Measurements from ENCODE around the gene TRUB1.

DNA sequence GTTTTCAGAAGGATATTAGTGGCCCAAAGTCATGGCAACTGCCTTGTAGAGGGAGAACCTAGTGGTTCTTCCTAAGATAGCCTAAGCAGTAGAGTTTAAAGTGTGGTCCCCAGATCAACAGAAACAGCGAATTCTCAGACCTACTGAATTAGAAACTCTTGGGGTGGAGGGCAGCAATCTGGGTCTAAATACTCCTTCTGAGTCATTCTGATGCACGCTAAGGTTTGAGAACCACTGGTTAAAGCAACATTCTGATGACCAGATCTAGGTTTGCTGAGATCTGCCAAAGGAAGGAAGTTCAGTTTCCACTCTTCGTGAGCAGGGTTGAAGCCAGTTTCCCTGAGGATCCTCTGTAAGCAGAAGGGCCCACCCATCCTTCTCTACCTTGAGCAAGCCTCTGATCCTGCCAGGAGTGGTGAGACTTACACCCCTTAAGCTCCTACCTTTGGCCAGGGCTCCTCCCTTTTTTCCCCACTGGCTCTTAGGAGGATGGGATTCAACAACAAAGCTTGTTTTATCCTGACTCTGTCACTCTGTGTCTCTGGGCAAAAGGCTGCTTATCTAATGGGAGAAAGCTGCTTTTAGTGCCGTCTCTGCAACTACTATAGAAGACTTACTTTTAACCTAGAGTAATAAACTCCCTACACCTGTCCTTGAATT lies 26.8 kb upstream of the TRUB1 start:
- TF ChIP-seq, protein P1, sequence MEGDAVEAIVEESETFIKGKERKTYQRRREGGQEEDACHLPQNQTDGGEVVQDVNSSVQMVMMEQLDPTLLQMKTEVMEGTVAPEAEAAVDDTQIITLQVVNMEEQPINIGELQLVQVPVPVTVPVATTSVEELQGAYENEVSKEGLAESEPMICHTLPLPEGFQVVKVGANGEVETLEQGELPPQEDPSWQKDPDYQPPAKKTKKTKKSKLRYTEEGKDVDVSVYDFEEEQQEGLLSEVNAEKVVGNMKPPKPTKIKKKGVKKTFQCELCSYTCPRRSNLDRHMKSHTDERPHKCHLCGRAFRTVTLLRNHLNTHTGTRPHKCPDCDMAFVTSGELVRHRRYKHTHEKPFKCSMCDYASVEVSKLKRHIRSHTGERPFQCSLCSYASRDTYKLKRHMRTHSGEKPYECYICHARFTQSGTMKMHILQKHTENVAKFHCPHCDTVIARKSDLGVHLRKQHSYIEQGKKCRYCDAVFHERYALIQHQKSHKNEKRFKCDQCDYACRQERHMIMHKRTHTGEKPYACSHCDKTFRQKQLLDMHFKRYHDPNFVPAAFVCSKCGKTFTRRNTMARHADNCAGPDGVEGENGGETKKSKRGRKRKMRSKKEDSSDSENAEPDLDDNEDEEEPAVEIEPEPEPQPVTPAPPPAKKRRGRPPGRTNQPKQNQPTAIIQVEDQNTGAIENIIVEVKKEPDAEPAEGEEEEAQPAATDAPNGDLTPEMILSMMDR (conservative IDR thresholded peaks at IDR 0.05; ENCODE audit: low read length), result no peak
- TF ChIP-seq EZH2phosphoT487 (IDR thresholded peaks at IDR 0.05; ENCODE audit: borderline replicate concordance, low read depth, low read length), result no peak

All from OCI-LY7 (cell line).